MM.1S (cell line): ENCODE results near the gene STX7.
A peak's percentile ranks its signal among the peaks of the same experiment; 100 is the strongest.

Experiments used
- CTCF ChIP-seq: fragments of 300-600 bp; sonication (generic); IDR thresholded peaks from 2 replicates; pipeline ENCODE4 v1.5.1; 2016; ENCODE audit warnings: antibody characterized with exemption, low read length, mixed read lengths
- EZH2 ChIP-seq: fragments of 300-600 bp; sonication (generic); optimal IDR thresholded peaks from 2 replicates; pipeline ENCODE3; 2017; ENCODE audit warnings: low read depth, mild to moderate bottlenecking, antibody characterized with exemption, low read length, mixed read lengths
- EZH2phosphoT487 ChIP-seq: fragments of 300-600 bp; sonication (generic); IDR thresholded peaks from 2 replicates; pipeline ENCODE4 v1.6.1; 2018; ENCODE audit warnings: antibody characterized with exemption, low read length

- peak; percentile 74 for TF ChIP-seq CTCF
- TF ChIP-seq EZH2, result no peak
- TF ChIP-seq EZH2phosphoT487, result no peak
Observed at GRCh38 chr6:132483779-132484679, 28.9 kb downstream of the STX7 start.
